SK-N-SH (cell line): ENCODE measurements around the gene APOE.

ENCODE experiments used
- CHD2 ChIP-seq: fragments of 150-350 bp; IDR thresholded peaks from 2 replicates; pipeline ENCODE4 v1.6.1; 2018; ENCODE audit warnings: low read length; ENCODE audit not compliant: partially characterized antibody
- CTCF ChIP-seq: fragments of 200-600 bp; sonication (generic); IDR thresholded peaks from 2 replicates; pipeline ENCODE4 v1.6.1; 2017; ENCODE audit warnings: antibody characterized with exemption, mild to moderate bottlenecking, moderate library complexity
- FOSL2 ChIP-seq: IDR thresholded peaks from 2 replicates; pipeline ENCODE4 v1.4.0; 2012; ENCODE audit warnings: low read depth, mild to moderate bottlenecking, moderate library complexity, borderline replicate concordance
- FOXJ3 ChIP-seq: sonication (generic); formaldehyde crosslinking; IDR thresholded peaks from 2 replicates; pipeline ENCODE4 v1.5.1; 2020; ENCODE audit warnings: mild to moderate bottlenecking, missing genetic modification reagents
- FOXM1 ChIP-seq: IDR thresholded peaks from 2 replicates; pipeline ENCODE4 v1.4.0; 2012; ENCODE audit warnings: low read depth, mild to moderate bottlenecking
- JUND ChIP-seq: IDR thresholded peaks from 2 replicates; pipeline ENCODE4 v1.4.0; 2012
- MEF2A ChIP-seq: IDR thresholded peaks from 2 replicates; pipeline ENCODE4 v1.4.0; 2012; ENCODE audit warnings: low read depth, borderline replicate concordance
- RAD21 ChIP-seq: IDR thresholded peaks from 2 replicates; pipeline ENCODE4 v1.6.1; 2012; ENCODE audit warnings: mild to moderate bottlenecking, low read length
- RCOR1 ChIP-seq: fragments of 150-350 bp; IDR thresholded peaks from 2 replicates; pipeline ENCODE4 v1.6.1; 2017; ENCODE audit warnings: antibody characterized with exemption, low read length
- SIN3A ChIP-seq: IDR thresholded peaks from 2 replicates; pipeline ENCODE4 v1.6.1; 2012; ENCODE audit warnings: low read depth, mild to moderate bottlenecking, low read length, moderate library complexity, borderline replicate concordance
- SMC3 ChIP-seq: IDR thresholded peaks from 2 replicates; pipeline ENCODE4 v1.6.1; 2012; ENCODE audit warnings: low read depth, low read length, improper control_type of control experiment
- TAF1 ChIP-seq: IDR thresholded peaks from 2 replicates; pipeline ENCODE4 v1.6.1; 2012; ENCODE audit warnings: low read depth, mild to moderate bottlenecking, low read length, moderate library complexity, borderline replicate concordance
- USF2 ChIP-seq: fragments of 150-350 bp; IDR thresholded peaks from 2 replicates; pipeline ENCODE4 v1.6.1; 2017; ENCODE audit warnings: antibody characterized with exemption, low read length, low read depth, borderline replicate concordance

DNA sequence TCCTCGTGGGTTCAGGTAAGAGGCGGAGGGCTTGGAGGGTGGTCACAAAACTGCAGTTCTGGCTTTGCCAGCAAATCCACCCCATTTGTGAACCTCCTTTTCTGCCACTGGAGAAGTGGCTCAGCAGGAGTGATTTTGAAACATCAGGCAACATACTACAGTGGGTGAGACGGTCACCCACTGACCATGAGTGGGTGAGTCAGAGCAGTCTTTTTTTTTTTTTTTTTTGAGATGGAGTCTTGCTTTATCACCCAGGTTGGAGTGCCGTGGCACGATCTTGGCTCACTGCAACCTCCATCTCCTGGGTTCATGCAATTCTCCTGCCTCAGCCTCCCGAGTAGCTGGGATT, 11.6 kb upstream of the APOE start:
- TF ChIP-seq FOSL2, result no peak
- TF ChIP-seq USF2, result no peak
- TF ChIP-seq RCOR1, result no peak
- no peak for TF ChIP-seq JUND
- no peak for TF ChIP-seq CTCF
- no peak for TF ChIP-seq SMC3
- no peak for TF ChIP-seq CHD2
- TF ChIP-seq MEF2A, result no peak
- TF ChIP-seq RAD21, result no peak
- no peak for TF ChIP-seq FOXJ3 (CRISPR knock-in tag)
- TF ChIP-seq SIN3A, result no peak
- TF ChIP-seq TAF1, result no peak
- no peak for TF ChIP-seq FOXM1
